Ishikawa (cell line): ENCODE measurements around the gene AP5Z1.

Experiments
- CEBPB ChIP-seq: IDR thresholded peaks from 2 replicates; pipeline ENCODE4 v1.6.1; 2012
- EGR1 ChIP-seq: IDR thresholded peaks from 2 replicates; pipeline ENCODE4 v1.6.1; 2012
- EP300 ChIP-seq: IDR thresholded peaks from 2 replicates; pipeline ENCODE4 v1.6.1; 2012; ENCODE audit warnings: borderline replicate concordance
- FOXM1 ChIP-seq: IDR thresholded peaks from 2 replicates; pipeline ENCODE4 v1.6.1; 2012; ENCODE audit warnings: low read depth, borderline replicate concordance
- MAX ChIP-seq: IDR thresholded peaks from 2 replicates; pipeline ENCODE4 v1.6.1; 2012
- RAD21 ChIP-seq: IDR thresholded peaks from 2 replicates; pipeline ENCODE4 v1.6.1; 2012; ENCODE audit warnings: low read depth
- REST ChIP-seq: IDR thresholded peaks from 2 replicates; pipeline ENCODE4 v1.6.1; 2012; ENCODE audit warnings: low read depth, mild to moderate bottlenecking
- TAF1 ChIP-seq: IDR thresholded peaks from 2 replicates; pipeline ENCODE4 v1.6.1; 2012; ENCODE audit warnings: low read depth, mild to moderate bottlenecking
- USF1 ChIP-seq: IDR thresholded peaks from 2 replicates; pipeline ENCODE4 v1.6.1; 2012

- no peak for TF ChIP-seq MAX
- no peak for TF ChIP-seq USF1
- no peak for TF ChIP-seq CEBPB
- TF ChIP-seq EP300, result no peak
- no peak for TF ChIP-seq REST
- no peak for TF ChIP-seq TAF1
- TF ChIP-seq RAD21, result no peak
- TF ChIP-seq FOXM1, result no peak
- TF ChIP-seq EGR1, result no peak
These were observed 58.5 kb downstream of the AP5Z1 start for GRCh38 chr7:4833691-4834600.
